Measurements from ENCODE around the gene TSPAN12.

Gene TSPAN12

DNA sequence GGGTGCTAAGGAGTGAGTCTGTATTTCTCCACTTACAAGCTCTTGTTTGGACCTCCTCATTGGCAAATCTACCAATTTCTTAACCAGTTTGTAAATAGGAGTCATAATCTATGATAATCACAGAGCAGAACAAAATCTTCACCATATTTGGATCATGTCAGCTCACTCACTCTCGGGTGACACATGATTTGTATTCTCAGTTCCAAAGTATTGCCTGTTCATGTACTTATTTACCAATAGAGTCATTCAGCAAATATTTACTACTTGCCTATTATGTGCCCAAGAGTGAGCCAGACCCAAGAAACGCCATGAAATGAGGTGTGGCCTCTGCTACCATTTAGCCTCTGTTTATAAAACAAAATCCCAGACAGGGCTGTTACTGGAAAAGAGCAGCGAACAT lies 114.8 kb downstream of the TSPAN12 start:
- DNase-seq (ENCODE audit: low read depth in 2 of 2): no peak

DNA sequence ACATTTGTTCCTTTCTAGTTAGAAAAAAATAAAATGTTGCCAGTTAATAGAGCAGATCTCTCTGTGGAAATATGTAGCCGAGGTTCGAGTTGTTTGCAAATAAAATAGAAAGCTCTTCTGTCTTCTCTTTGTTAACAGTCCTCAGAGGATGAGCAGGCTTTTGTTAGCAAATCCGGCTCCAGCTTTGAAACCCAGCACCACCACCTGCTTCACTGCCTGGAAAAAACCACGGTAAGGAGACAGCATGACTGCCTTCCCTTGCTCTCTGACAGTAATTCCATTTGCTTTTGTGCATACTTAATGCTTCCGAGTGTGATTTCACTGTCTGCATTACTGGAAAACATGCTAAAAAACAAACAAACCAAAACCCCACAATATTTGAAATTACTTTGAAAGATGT lies 115.6 kb downstream of the TSPAN12 start:
- DNase-seq (ENCODE audit: low read depth in 2 of 2): no peak

- no peak for DNase-seq (ENCODE audit: low read depth in 2 of 2)
These were observed 116.4 kb downstream of the TSPAN12 start for GRCh38 chr7:120741371-120742042.

DNA sequence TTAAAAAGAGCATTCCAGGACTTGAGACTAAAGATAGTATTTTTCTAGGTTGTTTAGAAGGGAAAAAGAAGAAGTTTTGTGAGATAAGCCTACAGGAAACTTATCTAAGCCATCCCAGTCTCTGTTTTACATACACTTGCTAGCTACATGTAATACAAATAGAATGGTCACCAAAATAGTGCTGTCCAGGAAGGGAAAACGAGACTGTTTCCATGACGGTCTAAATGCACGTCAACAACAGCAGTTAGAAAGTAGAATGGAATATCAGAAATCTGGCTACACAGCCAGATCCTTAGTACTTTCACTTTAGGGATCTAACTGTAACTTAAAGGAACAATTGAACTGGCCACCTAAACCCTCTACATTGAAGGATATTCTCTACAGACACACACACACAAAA lies 117.6 kb downstream of the TSPAN12 start:
- no peak for DNase-seq (ENCODE audit: low read depth in 2 of 2)

DNA sequence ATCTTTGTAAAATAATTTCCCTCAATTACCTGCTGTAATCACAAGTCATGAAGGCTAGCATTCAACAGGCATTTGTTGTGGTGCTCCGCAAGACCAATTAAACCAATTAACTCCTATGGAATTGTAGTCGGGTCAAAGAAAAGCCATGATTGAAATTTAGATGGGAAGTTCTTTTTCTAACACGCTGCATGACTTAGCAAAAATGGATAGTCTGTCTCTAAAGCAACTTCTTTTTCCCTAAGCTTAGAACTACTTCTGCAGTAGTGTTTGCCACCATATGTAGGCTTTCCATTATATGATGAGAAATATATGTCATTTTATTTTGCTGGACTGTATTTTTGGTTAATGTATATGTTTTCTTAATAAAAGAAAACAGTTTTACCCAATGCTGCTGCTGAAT lies 119.1 kb downstream of the TSPAN12 start:
- DNase-seq (ENCODE audit: low read depth in 2 of 2): no peak
